HEK293 (cell line): ENCODE data around the gene ASPSCR1.

Experiments
- BCL11B ChIP-seq: fragments of 450-650 bp; formaldehyde crosslinking; IDR thresholded peaks from 2 replicates; pipeline ENCODE4 v1.5.1; 2016; ENCODE audit warnings: low read depth, missing biosample characterization, missing genetic modification characterization
- MEIS1 ChIP-seq: sonication (generic); formaldehyde crosslinking; IDR thresholded peaks from 2 replicates; pipeline ENCODE4 v1.8.1; 2022; ENCODE audit warnings: missing genetic modification reagents, mild to moderate bottlenecking, borderline replicate concordance
- MYNN ChIP-seq: fragments of 450-650 bp; formaldehyde crosslinking; IDR thresholded peaks from 2 replicates; pipeline ENCODE4 v1.5.1; 2016; ENCODE audit warnings: missing biosample characterization, missing genetic modification characterization, borderline replicate concordance
- MZF1 ChIP-seq: fragments of 450-650 bp; formaldehyde crosslinking; IDR thresholded peaks from 2 replicates; pipeline ENCODE4 v1.5.1; 2017; ENCODE audit warnings: missing biosample characterization, missing genetic modification characterization, borderline replicate concordance
- SP7 ChIP-seq: fragments of 450-650 bp; formaldehyde crosslinking; IDR thresholded peaks from 2 replicates; pipeline ENCODE4 v1.5.1; 2016; ENCODE audit warnings: missing biosample characterization, missing genetic modification characterization
- ZBTB21 ChIP-seq: fragments of 450-650 bp; formaldehyde crosslinking; IDR thresholded peaks from 2 replicates; pipeline ENCODE4 v1.5.1; 2017; ENCODE audit warnings: missing biosample characterization, missing genetic modification characterization
- ZBTB8A ChIP-seq: fragments of 450-650 bp; formaldehyde crosslinking; IDR thresholded peaks from 2 replicates; pipeline ENCODE4 v1.5.1; 2016; ENCODE audit warnings: missing biosample characterization, missing genetic modification characterization
- ZNF221 ChIP-seq: fragments of 450-650 bp; formaldehyde crosslinking; IDR thresholded peaks from 2 replicates; pipeline ENCODE4 v1.5.1; 2017; ENCODE audit warnings: missing biosample characterization, missing genetic modification characterization, borderline replicate concordance
- ZNF248 ChIP-seq: fragments of 450-650 bp; formaldehyde crosslinking; IDR thresholded peaks from 2 replicates; pipeline ENCODE4 v1.5.1; 2017; ENCODE audit warnings: missing biosample characterization, missing genetic modification characterization
- ZNF302 ChIP-seq: fragments of 450-650 bp; formaldehyde crosslinking; IDR thresholded peaks from 2 replicates; pipeline ENCODE4 v1.5.1; 2016; ENCODE audit warnings: missing biosample characterization, missing genetic modification characterization, low read depth
- ZNF560 ChIP-seq: fragments of 450-650 bp; formaldehyde crosslinking; IDR thresholded peaks from 2 replicates; pipeline ENCODE4 v1.5.1; 2017; ENCODE audit warnings: missing biosample characterization, missing genetic modification characterization, borderline replicate concordance
- ZNF561 ChIP-seq: fragments of 450-650 bp; IDR thresholded peaks from 2 replicates; pipeline ENCODE4 v1.5.1; 2018; ENCODE audit warnings: missing biosample characterization, missing genetic modification characterization, borderline replicate concordance
- ZNF624 ChIP-seq: fragments of 450-650 bp; formaldehyde crosslinking; IDR thresholded peaks from 2 replicates; pipeline ENCODE4 v1.5.1; 2017; ENCODE audit warnings: missing biosample characterization, missing genetic modification characterization
- ZNF707 ChIP-seq: fragments of 450-650 bp; formaldehyde crosslinking; IDR thresholded peaks from 2 replicates; pipeline ENCODE4 v1.5.1; 2016; ENCODE audit warnings: missing biosample characterization, missing genetic modification characterization
- ZNF785 ChIP-seq: fragments of 450-650 bp; formaldehyde crosslinking; IDR thresholded peaks from 2 replicates; pipeline ENCODE4 v1.5.1; 2016; ENCODE audit warnings: missing biosample characterization, missing genetic modification characterization
- ZXDB ChIP-seq: fragments of 450-650 bp; formaldehyde crosslinking; IDR thresholded peaks from 2 replicates; pipeline ENCODE4 v1.5.1; 2016; ENCODE audit warnings: missing biosample characterization, missing genetic modification characterization
- TF ChIP-seq, protein P1 (sequence below): fragments of 450-650 bp; formaldehyde crosslinking; IDR thresholded peaks from 2 replicates; pipeline ENCODE4 v1.5.1; 2016; ENCODE audit warnings: missing biosample characterization, missing genetic modification characterization
- TF ChIP-seq, protein P2 (sequence below): fragments of 450-650 bp; formaldehyde crosslinking; IDR thresholded peaks from 2 replicates; pipeline ENCODE4 v1.5.1; 2016; ENCODE audit warnings: missing biosample characterization, missing genetic modification characterization, low read depth
- TF ChIP-seq, protein P3 (sequence below): IDR thresholded peaks from 2 replicates; pipeline ENCODE4 v1.6.1; 2011; ENCODE audit warnings: mild to moderate bottlenecking, low read depth, low read length, borderline replicate concordance
- TF ChIP-seq, protein P4 (sequence below): fragments of 450-650 bp; formaldehyde crosslinking; IDR thresholded peaks from 2 replicates; pipeline ENCODE4 v1.5.1; 2016; ENCODE audit warnings: missing biosample characterization, missing genetic modification characterization
- TF ChIP-seq, protein P5 (sequence below): fragments of 450-650 bp; formaldehyde crosslinking; IDR thresholded peaks from 2 replicates; pipeline ENCODE4 v1.5.1; 2016; ENCODE audit warnings: missing biosample characterization, missing genetic modification characterization
- TF ChIP-seq, protein P6 (sequence below): fragments of 450-650 bp; formaldehyde crosslinking; IDR thresholded peaks from 2 replicates; pipeline ENCODE4 v1.5.1; 2017; ENCODE audit warnings: missing biosample characterization, missing genetic modification characterization
- TF ChIP-seq, protein P7 (sequence below): fragments of 450-650 bp; formaldehyde crosslinking; IDR thresholded peaks from 2 replicates; pipeline ENCODE4 v1.5.1; 2016; ENCODE audit warnings: missing biosample characterization, missing genetic modification characterization
- TF ChIP-seq, protein P8 (sequence below): fragments of 450-650 bp; formaldehyde crosslinking; IDR thresholded peaks from 2 replicates; pipeline ENCODE4 v1.5.1; 2016; ENCODE audit warnings: missing biosample characterization, missing genetic modification characterization

Gene ASPSCR1

DNA sequence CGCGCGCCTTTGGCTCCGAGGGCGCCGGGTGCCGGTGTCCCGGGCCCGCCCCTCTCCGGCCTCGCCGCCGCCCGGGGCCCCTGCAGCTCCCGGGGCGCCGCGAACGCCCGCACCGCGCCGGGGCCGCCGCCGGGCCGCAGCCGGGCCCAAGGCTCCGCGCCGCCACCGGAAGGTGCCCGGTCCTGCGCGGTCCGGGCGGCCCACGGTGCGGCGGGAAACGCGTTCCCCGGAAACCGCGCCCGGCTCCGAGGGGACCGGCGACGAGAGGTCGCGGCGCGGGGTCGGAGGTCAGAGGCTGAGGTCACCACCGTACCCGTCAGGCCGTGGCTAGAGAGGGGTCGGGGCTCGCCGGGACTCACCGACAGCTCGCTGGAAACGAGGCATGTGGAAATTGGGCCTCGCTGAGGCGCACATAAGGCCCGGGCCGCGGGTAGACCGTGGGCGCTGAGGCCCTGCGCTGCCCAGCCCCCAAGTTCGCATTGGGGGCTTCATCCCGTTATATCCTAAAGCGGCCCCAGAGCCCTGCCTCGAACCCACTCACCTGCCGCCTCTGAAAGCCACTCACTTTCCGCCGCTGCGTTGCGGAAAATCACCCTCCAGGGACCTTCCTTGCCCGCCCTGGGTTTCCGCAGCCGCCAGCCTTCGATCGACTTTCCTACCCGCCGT is 88.3 kb downstream of the ASPSCR1 start, which contains the start of gene DUS1L (continued):
- peak; percentile 10; the same call in 1 of the 2 replicates for TF ChIP-seq ZNF707 (tag by site-specific recombination)
- TF ChIP-seq, protein P1, sequence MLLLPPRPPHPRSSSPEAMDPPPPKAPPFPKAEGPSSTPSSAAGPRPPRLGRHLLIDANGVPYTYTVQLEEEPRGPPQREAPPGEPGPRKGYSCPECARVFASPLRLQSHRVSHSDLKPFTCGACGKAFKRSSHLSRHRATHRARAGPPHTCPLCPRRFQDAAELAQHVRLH (tag by site-specific recombination): peak; percentile 89
- TF ChIP-seq, protein P2, sequence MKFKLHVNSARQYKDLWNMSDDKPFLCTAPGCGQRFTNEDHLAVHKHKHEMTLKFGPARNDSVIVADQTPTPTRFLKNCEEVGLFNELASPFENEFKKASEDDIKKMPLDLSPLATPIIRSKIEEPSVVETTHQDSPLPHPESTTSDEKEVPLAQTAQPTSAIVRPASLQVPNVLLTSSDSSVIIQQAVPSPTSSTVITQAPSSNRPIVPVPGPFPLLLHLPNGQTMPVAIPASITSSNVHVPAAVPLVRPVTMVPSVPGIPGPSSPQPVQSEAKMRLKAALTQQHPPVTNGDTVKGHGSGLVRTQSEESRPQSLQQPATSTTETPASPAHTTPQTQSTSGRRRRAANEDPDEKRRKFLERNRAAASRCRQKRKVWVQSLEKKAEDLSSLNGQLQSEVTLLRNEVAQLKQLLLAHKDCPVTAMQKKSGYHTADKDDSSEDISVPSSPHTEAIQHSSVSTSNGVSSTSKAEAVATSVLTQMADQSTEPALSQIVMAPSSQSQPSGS (tag by site-specific recombination): no peak
- no peak; the same call in none of the 2 replicates for TF ChIP-seq ZXDB (tag by site-specific recombination)
- TF ChIP-seq SP7 (tag by site-specific recombination): peak; percentile 92
- TF ChIP-seq, protein P3, sequence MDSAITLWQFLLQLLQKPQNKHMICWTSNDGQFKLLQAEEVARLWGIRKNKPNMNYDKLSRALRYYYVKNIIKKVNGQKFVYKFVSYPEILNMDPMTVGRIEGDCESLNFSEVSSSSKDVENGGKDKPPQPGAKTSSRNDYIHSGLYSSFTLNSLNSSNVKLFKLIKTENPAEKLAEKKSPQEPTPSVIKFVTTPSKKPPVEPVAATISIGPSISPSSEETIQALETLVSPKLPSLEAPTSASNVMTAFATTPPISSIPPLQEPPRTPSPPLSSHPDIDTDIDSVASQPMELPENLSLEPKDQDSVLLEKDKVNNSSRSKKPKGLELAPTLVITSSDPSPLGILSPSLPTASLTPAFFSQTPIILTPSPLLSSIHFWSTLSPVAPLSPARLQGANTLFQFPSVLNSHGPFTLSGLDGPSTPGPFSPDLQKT: peak; percentile 42; the same call in 1 of the 2 replicates
- TF ChIP-seq ZNF248: no peak
- TF ChIP-seq ZNF785 (tag by site-specific recombination): peak; percentile 91; the same call in 1 of the 2 replicates
- TF ChIP-seq ZNF624 (tag by site-specific recombination): no peak
- peak; percentile 53; the same call in 1 of the 2 replicates for TF ChIP-seq ZBTB8A (tag by site-specific recombination)
- no peak for TF ChIP-seq ZNF560 (tag by site-specific recombination)
- TF ChIP-seq, protein P4, sequence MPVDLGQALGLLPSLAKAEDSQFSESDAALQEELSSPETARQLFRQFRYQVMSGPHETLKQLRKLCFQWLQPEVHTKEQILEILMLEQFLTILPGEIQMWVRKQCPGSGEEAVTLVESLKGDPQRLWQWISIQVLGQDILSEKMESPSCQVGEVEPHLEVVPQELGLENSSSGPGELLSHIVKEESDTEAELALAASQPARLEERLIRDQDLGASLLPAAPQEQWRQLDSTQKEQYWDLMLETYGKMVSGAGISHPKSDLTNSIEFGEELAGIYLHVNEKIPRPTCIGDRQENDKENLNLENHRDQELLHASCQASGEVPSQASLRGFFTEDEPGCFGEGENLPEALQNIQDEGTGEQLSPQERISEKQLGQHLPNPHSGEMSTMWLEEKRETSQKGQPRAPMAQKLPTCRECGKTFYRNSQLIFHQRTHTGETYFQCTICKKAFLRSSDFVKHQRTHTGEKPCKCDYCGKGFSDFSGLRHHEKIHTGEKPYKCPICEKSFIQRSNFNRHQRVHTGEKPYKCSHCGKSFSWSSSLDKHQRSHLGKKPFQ (tag by site-specific recombination): 0 out of 2 replicates have a peak, but pooled peaks have one; percentile 30
- TF ChIP-seq, protein P5, sequence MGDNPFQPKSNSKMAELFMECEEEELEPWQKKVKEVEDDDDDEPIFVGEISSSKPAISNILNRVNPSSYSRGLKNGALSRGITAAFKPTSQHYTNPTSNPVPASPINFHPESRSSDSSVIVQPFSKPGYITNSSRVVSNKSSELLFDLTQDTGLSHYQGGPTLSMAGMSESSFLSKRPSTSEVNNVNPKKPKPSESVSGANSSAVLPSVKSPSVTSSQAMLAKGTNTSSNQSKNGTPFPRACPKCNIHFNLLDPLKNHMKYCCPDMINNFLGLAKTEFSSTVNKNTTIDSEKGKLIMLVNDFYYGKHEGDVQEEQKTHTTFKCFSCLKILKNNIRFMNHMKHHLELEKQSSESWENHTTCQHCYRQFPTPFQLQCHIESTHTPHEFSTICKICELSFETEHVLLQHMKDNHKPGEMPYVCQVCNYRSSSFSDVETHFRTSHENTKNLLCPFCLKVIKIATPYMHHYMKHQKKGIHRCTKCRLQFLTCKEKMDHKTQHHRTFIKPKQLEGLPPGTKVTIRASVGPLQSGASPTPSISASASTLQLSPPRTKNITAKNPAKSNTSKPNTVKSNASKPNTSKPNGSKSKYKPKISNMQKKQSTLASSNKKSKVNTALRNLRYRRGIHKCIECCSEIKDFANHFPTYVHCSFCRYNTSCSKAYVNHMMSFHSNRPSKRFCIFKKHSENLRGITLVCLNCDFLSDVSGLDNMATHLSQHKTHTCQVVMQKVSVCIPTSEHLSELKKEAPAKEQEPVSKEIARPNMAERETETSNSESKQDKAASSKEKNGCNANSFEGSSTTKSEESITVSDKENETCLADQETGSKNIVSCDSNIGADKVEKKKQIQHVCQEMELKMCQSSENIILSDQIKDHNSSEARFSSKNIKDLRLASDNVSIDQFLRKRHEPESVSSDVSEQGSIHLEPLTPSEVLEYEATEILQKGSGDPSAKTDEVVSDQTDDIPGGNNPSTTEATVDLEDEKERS (tag by site-specific recombination): no peak
- 0 out of 2 replicates have a peak, but pooled peaks have one; percentile 63 for TF ChIP-seq ZNF221 (tag by site-specific recombination)
- TF ChIP-seq MZF1 (tag by site-specific recombination): no peak
- 0 out of 2 replicates have a peak, but pooled peaks have one; percentile 54 for TF ChIP-seq ZNF302 (tag by site-specific recombination)
- TF ChIP-seq, protein P6, sequence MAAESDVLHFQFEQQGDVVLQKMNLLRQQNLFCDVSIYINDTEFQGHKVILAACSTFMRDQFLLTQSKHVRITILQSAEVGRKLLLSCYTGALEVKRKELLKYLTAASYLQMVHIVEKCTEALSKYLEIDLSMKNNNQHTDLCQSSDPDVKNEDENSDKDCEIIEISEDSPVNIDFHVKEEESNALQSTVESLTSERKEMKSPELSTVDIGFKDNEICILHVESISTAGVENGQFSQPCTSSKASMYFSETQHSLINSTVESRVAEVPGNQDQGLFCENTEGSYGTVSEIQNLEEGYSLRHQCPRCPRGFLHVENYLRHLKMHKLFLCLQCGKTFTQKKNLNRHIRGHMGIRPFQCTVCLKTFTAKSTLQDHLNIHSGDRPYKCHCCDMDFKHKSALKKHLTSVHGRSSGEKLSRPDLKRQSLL (tag by site-specific recombination): peak; percentile 69
- TF ChIP-seq, protein P7, sequence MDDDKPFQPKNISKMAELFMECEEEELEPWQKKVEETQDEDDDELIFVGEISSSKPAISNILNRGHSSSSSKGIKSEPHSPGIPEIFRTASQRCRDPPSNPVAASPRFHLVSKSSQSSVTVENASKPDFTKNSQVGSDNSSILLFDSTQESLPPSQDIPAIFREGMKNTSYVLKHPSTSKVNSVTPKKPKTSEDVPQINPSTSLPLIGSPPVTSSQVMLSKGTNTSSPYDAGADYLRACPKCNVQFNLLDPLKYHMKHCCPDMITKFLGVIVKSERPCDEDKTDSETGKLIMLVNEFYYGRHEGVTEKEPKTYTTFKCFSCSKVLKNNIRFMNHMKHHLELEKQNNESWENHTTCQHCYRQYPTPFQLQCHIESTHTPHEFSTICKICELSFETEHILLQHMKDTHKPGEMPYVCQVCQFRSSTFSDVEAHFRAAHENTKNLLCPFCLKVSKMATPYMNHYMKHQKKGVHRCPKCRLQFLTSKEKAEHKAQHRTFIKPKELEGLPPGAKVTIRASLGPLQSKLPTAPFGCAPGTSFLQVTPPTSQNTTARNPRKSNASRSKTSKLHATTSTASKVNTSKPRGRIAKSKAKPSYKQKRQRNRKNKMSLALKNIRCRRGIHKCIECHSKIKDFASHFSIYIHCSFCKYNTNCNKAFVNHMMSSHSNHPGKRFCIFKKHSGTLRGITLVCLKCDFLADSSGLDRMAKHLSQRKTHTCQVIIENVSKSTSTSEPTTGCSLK (tag by site-specific recombination): no peak
- TF ChIP-seq MYNN: 0 out of 2 replicates have a peak, but pooled peaks have one; percentile 42
- TF ChIP-seq, protein P8, sequence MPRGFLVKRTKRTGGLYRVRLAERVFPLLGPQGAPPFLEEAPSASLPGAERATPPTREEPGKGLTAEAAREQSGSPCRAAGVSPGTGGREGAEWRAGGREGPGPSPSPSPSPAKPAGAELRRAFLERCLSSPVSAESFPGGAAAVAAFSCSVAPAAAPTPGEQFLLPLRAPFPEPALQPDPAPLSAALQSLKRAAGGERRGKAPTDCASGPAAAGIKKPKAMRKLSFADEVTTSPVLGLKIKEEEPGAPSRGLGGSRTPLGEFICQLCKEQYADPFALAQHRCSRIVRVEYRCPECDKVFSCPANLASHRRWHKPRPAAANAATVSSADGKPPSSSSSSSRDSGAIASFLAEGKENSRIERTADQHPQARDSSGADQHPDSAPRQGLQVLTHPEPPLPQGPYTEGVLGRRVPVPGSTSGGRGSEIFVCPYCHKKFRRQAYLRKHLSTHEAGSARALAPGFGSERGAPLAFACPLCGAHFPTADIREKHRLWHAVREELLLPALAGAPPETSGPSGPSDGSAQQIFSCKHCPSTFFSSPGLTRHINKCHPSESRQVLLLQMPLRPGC (tag by site-specific recombination): no peak
- peak; percentile 100 for TF ChIP-seq BCL11B
- no peak for TF ChIP-seq MEIS1
- peak; percentile 90; the same call in 1 of the 2 replicates for TF ChIP-seq ZNF561
- no peak for TF ChIP-seq ZBTB21 (tag by site-specific recombination)
